CD4-positive, alpha-beta T cell (primary cell): ENCODE results near the gene ROPN1B. TPM values are rescaled to one million over a fixed set of nuclear protein-coding genes. Genes with fewer than 3 reads are reported as not detected.

Source experiments
- ATAC-seq: fragments of 200-7000 bp; cut with Tn5 transposase; one replicate; pipeline ENCODE4 v1.10.0; 2022; ENCODE audit warnings: mild to moderate bottlenecking; ENCODE audit not compliant: poor library complexity
- CTCF ChIA-PET: fragments of 350-600 bp; sonication (Branson Sonifier 250); formaldehyde crosslinking; loops from one replicate; lab custom pipeline; 2021; ENCODE audit warnings: antibody characterized with exemption, inconsistent platforms; lab: Charles Lee
- POLR2A ChIA-PET: fragments of 350-600 bp; sonication (Branson Sonifier 250); formaldehyde crosslinking; loops from one replicate; lab custom pipeline; 2021; ENCODE audit warnings: antibody characterized with exemption, inconsistent platforms; lab: Charles Lee
- DNase-seq, 14 experiments: peaks; one replicate each; pipeline ENCODE4 v3.0.0-alpha.2; 2013 to 2020; ENCODE audit warnings: mixed read lengths in 2 of 14
- H3K27ac ChIP-seq, 2 donors: one replicate each; pipeline versions ENCODE4 v1.5.1 to v1.7.0; 2013; ENCODE audit warnings: low read length in 2 of 2, low read depth in 1 of 2, mild to moderate bottlenecking in 1 of 2
- H3K27me3 ChIP-seq, 2 experiments: 1 replicate in 1 of 2; 2 replicates in 1 of 2; pipeline versions ENCODE4 v1.6.1 to v1.7.0; 2013; ENCODE audit warnings: low read length in 2 of 2, control low read depth in 1 of 2, mild to moderate bottlenecking in 1 of 2, moderate library complexity in 1 of 2; ENCODE audit not compliant: insufficient read depth in 2 of 2, control insufficient read depth in 1 of 2
- H3K36me3 ChIP-seq: one replicate; pipeline ENCODE4 v1.6.1; 2013; ENCODE audit warnings: low read length, control low read depth; ENCODE audit not compliant: insufficient read depth
- H3K4me1 ChIP-seq: one replicate; pipeline ENCODE4 v1.6.1; 2013; ENCODE audit warnings: low read length, control low read depth; ENCODE audit not compliant: insufficient read depth
- H3K4me3 ChIP-seq: one replicate; pipeline ENCODE4 v1.5.1; 2013; ENCODE audit warnings: mild to moderate bottlenecking, low read length, moderate library complexity
- H3K9me3 ChIP-seq, 2 experiments: 1 replicate in 1 of 2; 2 replicates in 1 of 2; pipeline versions ENCODE4 v1.6.1 to v1.7.0; 2013; ENCODE audit warnings: low read length in 2 of 2, mild to moderate bottlenecking in 2 of 2, control low read depth in 1 of 2, moderate library complexity in 1 of 2; ENCODE audit not compliant: control insufficient read depth in 1 of 2, insufficient read depth in 1 of 2
- H3K27ac Mint-ChIP-seq: one replicate; pipeline ENCODE4 v1.8.0; 2020; ENCODE audit warnings: mixed read lengths
- H3K27me3 Mint-ChIP-seq: one replicate; pipeline ENCODE4 v1.8.0; 2021; ENCODE audit warnings: mixed read lengths
- H3K36me3 Mint-ChIP-seq: one replicate; pipeline ENCODE4 v1.8.0; 2021; ENCODE audit warnings: low read depth, mixed read lengths
- H3K4me1 Mint-ChIP-seq: one replicate; pipeline ENCODE4 v1.8.0; 2021; ENCODE audit warnings: low read depth, mixed read lengths
- H3K4me3 Mint-ChIP-seq: one replicate; pipeline ENCODE4 v1.8.0; 2020; ENCODE audit warnings: mild to moderate bottlenecking, mixed read lengths
- H3K9me3 Mint-ChIP-seq: one replicate; pipeline ENCODE4 v1.8.0; 2020; ENCODE audit warnings: mixed read lengths
- CTCF ChIP-seq: fragments of 200-600 bp; IDR thresholded peaks from one replicate; pipeline ENCODE4 v1.8.0; 2022; ENCODE audit warnings: antibody characterized with exemption, mild to moderate bottlenecking
- intact Hi-C, 2 experiments: fragments of 100-400 bp; cut with DNase I in 1 of 2; cut with micrococcal nuclease in 1 of 2; formaldehyde crosslinking; loops; one replicate each; pipeline versions ENCODE4 v1.15.1 to v1.9.0; 2023 to 2025; cut with DNase I, micrococcal nuclease
- total RNA-seq, 174 experiments: library from RNA in 2 of 174; stranded (reverse) in 2 of 174; gene quantifications; one replicate each; pipeline ENCODE4 v1.2.3 and lab custom pipeline; 2021 to 2026

ROPN1B gene
- total RNA-seq, 2 experiments from 2014 or later, result 0.25 TPM; not detected in 1

- Mint-ChIP-seq H3K4me1 (peaks cover 12% of the 10 kb centered on the region), H3K4me3 (no peak overlapping the region), H3K36me3 (peaks cover 88% of the 10 kb centered on the region), H3K27me3 (no peaks in the 10 kb centered on the region), H3K27ac (no peak overlapping the region), H3K9me3 (no peaks in the 10 kb centered on the region)
- no peak for TF ChIP-seq CTCF
- DNase-seq (peak in 1 of 14 experiments; percentile 23), ATAC-seq (no peak)
- H3K4me3 ChIP-seq, result no peak overlapping the region
- peaks cover 8 to 16% of the 10 kb centered on the region in 2 experiments for H3K9me3 ChIP-seq
- ChIA-PET POLR2A (interaction anchor here (0.7 kb wide), 1 partner anchor 113 kb away, joined by 3 read pairs; no protein-coding TSS in a partner anchor), CTCF (no interaction called here)
- H3K4me1 ChIP-seq, result peaks cover 13% of the 10 kb centered on the region
- intact Hi-C loops, result no loop called here
- no peaks in the 10 kb centered on the region for H3K27me3 ChIP-seq
- no peak overlapping the region for H3K27ac ChIP-seq
- peaks cover 40% of the 10 kb centered on the region for H3K36me3 ChIP-seq
These were observed 57.3 kb downstream of the ROPN1B start for GRCh38 chr3:126026277-126026751.

- no peak overlapping the region for H3K4me3 Mint-ChIP-seq
- no peak overlapping the region for H3K27ac Mint-ChIP-seq
- no peaks in the 10 kb centered on the region for H3K27me3 Mint-ChIP-seq
These were observed 57.8 kb downstream of the ROPN1B start for GRCh38 chr3:126026761-126027160.

GRCh38 chr3:126028096-126028495, 59.1 kb downstream of the ROPN1B start:
- H3K4me1 Mint-ChIP-seq, result peaks cover 12% of the 10 kb centered on the region
- no peak overlapping the region for H3K27ac ChIP-seq
- intact Hi-C loops, result no loop called here
- peaks cover 52% of the 10 kb centered on the region for H3K36me3 ChIP-seq
- no peak overlapping the region for H3K27ac Mint-ChIP-seq
- H3K27me3 ChIP-seq, result no peaks in the 10 kb centered on the region
- no peak for TF ChIP-seq CTCF
- no peak overlapping the region for H3K4me3 Mint-ChIP-seq
- H3K4me3 ChIP-seq, result no peak overlapping the region
- ChIA-PET POLR2A (no interaction called here), CTCF (no interaction called here)
- H3K36me3 Mint-ChIP-seq, result peaks cover 92% of the 10 kb centered on the region
- peaks cover 13% of the 10 kb centered on the region for H3K4me1 ChIP-seq
- H3K27me3 Mint-ChIP-seq, result no peaks in the 10 kb centered on the region
- ATAC-seq (no peak), DNase-seq (no peak)
- H3K9me3 ChIP-seq, result peaks cover 8 to 16% of the 10 kb centered on the region in 2 experiments
- no peaks in the 10 kb centered on the region for H3K9me3 Mint-ChIP-seq

More at GRCh38 chr3:126026761-126027160, 57.8 kb downstream of the ROPN1B start:
- Histone ChIP-seq H3K36me3 (peaks cover 41% of the 10 kb centered on the region), H3K4me3 (no peak overlapping the region), H3K27me3 (no peaks in the 10 kb centered on the region), H3K4me1 (peaks cover 13% of the 10 kb centered on the region), H3K27ac (no peak overlapping the region), H3K9me3 (peaks cover 8 to 16% of the 10 kb centered on the region in 2 experiments)
- CTCF ChIA-PET, result no interaction called here
- DNase-seq (no peak), ATAC-seq (no peak)
- intact Hi-C loops, result no loop called here
- POLR2A ChIA-PET, result no interaction called here
- Mint-ChIP-seq H3K9me3 (no peaks in the 10 kb centered on the region), H3K4me1 (peaks cover 12% of the 10 kb centered on the region), H3K36me3 (peaks cover 92% of the 10 kb centered on the region)
- TF ChIP-seq CTCF, result no peak
